Thyroid gland (tissue), 4 donors: ENCODE results near the gene SH2D5.

Source experiments
- POLR2A ChIP-seq, 2 donors: fragments of 450-650 bp; IDR thresholded peaks; one replicate each; pipeline ENCODE4 v1.6.1; 2017; ENCODE audit warnings: antibody characterized with exemption in 2 of 2, mild to moderate bottlenecking in 2 of 2, moderate library complexity in 1 of 2
- TF ChIP-seq, protein P1 (sequence below), 6 experiments: fragments of 200-600 bp in 3 of 6; fragments of 450-650 bp in 3 of 6; sonication (generic) in 3 of 6; IDR thresholded peaks; one replicate each; pipeline ENCODE4 v1.5.1; 2016 to 2019; ENCODE audit warnings: antibody characterized with exemption in 6 of 6, mild to moderate bottlenecking in 2 of 6, inconsistent platforms in 1 of 6, moderate library complexity in 1 of 6

DNA sequence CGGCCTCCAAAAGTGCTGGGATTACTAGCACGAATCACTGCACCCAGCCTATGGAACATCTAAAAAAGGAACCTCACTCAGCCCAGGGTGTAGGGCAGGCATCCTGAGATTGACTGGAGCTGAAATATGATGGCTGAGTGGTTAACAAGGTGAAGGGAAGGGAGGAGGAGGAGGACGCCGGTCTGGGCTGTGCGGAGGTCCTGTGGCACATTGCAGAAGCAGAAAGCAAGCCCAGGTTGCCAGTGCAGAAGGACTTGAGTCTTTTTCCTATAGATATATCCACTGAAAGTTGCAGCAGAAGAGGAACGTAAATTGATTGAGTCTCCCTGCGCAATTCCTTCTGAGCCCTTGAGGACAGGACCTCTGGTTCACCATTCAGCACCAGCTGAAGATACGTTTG, 13.2 kb downstream of the SH2D5 start:
- TF ChIP-seq, protein P1, sequence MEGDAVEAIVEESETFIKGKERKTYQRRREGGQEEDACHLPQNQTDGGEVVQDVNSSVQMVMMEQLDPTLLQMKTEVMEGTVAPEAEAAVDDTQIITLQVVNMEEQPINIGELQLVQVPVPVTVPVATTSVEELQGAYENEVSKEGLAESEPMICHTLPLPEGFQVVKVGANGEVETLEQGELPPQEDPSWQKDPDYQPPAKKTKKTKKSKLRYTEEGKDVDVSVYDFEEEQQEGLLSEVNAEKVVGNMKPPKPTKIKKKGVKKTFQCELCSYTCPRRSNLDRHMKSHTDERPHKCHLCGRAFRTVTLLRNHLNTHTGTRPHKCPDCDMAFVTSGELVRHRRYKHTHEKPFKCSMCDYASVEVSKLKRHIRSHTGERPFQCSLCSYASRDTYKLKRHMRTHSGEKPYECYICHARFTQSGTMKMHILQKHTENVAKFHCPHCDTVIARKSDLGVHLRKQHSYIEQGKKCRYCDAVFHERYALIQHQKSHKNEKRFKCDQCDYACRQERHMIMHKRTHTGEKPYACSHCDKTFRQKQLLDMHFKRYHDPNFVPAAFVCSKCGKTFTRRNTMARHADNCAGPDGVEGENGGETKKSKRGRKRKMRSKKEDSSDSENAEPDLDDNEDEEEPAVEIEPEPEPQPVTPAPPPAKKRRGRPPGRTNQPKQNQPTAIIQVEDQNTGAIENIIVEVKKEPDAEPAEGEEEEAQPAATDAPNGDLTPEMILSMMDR (IDR thresholded peaks at IDR 0.05), result no peak
- TF ChIP-seq POLR2A (IDR thresholded peaks at IDR 0.05), result no peak
